GM18505 (cell line): ENCODE measurements around the gene FHOD3.

Experiments
- ATAC-seq: cut with Tn5 transposase; IDR thresholded peaks from one replicate; pipeline ENCODE4 v1.9.1; 2021; ENCODE audit not compliant: unreplicated experiment
- POLR2A ChIP-seq: IDR thresholded peaks from 4 replicates; pipeline ENCODE4 v1.6.1; 2011; ENCODE audit warnings: borderline replicate concordance; ENCODE audit not compliant: insufficient read depth, insufficient read length; ENCODE audit errors: extremely low read depth

FHOD3 gene

GRCh38 chr18:36394486-36394885 lies 97.0 kb downstream of the FHOD3 start:
- TF ChIP-seq POLR2A: no peak
- no peak for ATAC-seq

GRCh38 chr18:36396190-36396589 lies 98.7 kb downstream of the FHOD3 start:
- no peak for TF ChIP-seq POLR2A
- ATAC-seq: no peak

GRCh38 chr18:36397033-36397432 lies 99.5 kb downstream of the FHOD3 start:
- no peak for ATAC-seq
- TF ChIP-seq POLR2A: no peak

GRCh38 chr18:36398419-36398818 lies 100.9 kb downstream of the FHOD3 start:
- no peak for TF ChIP-seq POLR2A
- ATAC-seq: no peak

GRCh38 chr18:36399055-36399454 lies 101.5 kb downstream of the FHOD3 start:
- TF ChIP-seq POLR2A: no peak
- ATAC-seq: no peak

- ATAC-seq: no peak
- TF ChIP-seq POLR2A: no peak
These were observed 103.9 kb downstream of the FHOD3 start for GRCh38 chr18:36401462-36401861.

- no peak for TF ChIP-seq POLR2A
- ATAC-seq: no peak
These were observed 105.4 kb downstream of the FHOD3 start for GRCh38 chr18:36402765-36403396.

- no peak for TF ChIP-seq POLR2A
- ATAC-seq: no peak
These were observed 106.6 kb downstream of the FHOD3 start for GRCh38 chr18:36403896-36404820.

- ATAC-seq: no peak
- TF ChIP-seq POLR2A: no peak
These were observed 108.1 kb downstream of the FHOD3 start for GRCh38 chr18:36405611-36406010.

GRCh38 chr18:36406805-36407204 lies 109.3 kb downstream of the FHOD3 start:
- no peak for TF ChIP-seq POLR2A
- no peak for ATAC-seq

GRCh38 chr18:36408606-36409005 lies 111.1 kb downstream of the FHOD3 start:
- ATAC-seq: no peak
- TF ChIP-seq POLR2A: no peak

GRCh38 chr18:36409779-36410178 lies 112.3 kb downstream of the FHOD3 start:
- no peak for ATAC-seq
- TF ChIP-seq POLR2A: no peak

GRCh38 chr18:36410346-36410745 lies 112.8 kb downstream of the FHOD3 start:
- ATAC-seq: no peak
- no peak for TF ChIP-seq POLR2A

- no peak for TF ChIP-seq POLR2A
- ATAC-seq: no peak
These were observed 114.2 kb downstream of the FHOD3 start for GRCh38 chr18:36411745-36412168.

GRCh38 chr18:36412778-36413177 lies 115.3 kb downstream of the FHOD3 start:
- TF ChIP-seq POLR2A: no peak
- ATAC-seq: no peak

GRCh38 chr18:36415171-36415570 lies 117.7 kb downstream of the FHOD3 start:
- no peak for ATAC-seq
- TF ChIP-seq POLR2A: no peak
